Stimulated activated CD8-positive, alpha-beta memory T cell treated with anti-CD3 and anti-CD28 coated beads, Interleukin-4, amount 100 ng/mL, for 4 hours (primary cell): ENCODE data around the gene CD248.
A peak's percentile ranks its signal among the peaks of the same experiment; 100 is the strongest.
"Not testable (repeated sequence)": the region's sequence is repeated elsewhere in the genome, so short reads cannot be mapped to it uniquely, and the experiment has no call there.

Experiments used
- DNase-seq, 2 donors: peaks; one replicate each; pipeline ENCODE4 v3.0.0-alpha.2; 2020; ENCODE audit warnings: low read depth in 2 of 2, low spot score in 1 of 2

CD248 gene

DNA sequence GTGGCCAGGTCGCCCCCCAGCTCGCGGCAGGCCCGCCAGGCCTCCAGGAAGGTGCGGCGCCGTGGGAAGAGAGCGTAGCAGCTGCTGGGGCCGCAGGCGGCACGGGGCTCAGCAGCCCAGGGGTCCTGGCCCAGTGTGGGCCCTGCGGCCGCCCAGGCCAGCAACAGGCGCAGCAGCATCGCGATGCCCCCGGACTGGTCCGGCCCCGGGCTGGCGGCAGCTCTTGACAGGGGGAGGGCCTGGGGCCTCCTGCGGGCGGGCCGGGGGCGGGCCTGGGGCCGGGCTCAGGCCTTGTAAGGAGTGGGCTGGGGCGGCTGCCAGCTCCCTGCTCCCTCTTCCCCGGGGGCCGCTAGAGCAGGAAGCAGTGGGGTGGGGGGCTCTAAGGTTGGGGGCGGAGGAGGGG, at the start of gene CD248:
TSS of gene CD248 (minus strand) at position 196 of the 403 bp plus-strand sequence. CDS start at position 179, 17 bp downstream.
- no peak for DNase-seq

DNA sequence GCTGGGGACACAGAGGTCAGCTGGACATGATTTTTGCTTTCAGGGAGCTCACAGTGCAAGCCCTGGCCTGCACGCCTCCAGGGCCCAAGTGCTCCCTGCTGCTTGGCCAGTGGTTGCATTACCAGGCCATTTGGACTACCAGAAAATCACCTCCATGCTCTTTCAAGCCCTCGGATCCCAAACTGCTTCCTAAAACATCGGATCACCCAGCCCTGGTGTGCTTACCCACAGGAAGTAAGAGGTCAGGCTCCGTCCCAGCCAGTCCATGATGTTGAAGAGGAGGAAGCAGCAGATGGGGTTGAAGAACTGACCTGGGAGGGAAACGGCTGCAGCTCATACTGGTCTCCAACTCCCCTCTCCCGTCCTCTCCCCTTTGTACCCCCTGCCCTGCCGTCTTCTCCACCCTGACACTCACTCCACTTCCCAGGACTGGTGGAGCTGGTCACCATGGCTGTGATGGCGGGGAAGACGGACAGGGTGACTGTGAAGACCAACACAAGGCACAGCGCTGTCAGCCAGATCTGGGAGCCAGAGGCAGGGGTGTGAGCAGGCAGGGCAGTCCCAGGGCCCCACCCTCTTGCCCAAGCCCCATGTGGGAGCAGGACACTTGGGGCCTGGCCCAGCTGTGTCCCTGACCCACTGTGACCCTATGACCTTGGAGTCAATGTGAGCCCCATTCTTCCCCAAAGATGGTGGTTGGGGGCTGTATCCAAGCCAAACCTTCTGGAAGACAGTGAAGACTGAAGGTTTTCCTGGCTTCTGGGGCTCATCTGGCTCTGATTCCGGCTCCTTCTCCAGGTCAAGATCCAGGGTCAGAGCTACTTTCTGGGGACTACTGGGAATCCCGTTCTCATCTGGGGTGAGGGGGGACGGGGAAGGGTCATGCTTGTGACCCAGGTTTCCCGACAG, 49.1 kb upstream of the CD248 start:
- no peak for DNase-seq

GRCh38 chr11:66365166-66365565, 48.3 kb upstream of the CD248 start:
- no peak for DNase-seq

DNA sequence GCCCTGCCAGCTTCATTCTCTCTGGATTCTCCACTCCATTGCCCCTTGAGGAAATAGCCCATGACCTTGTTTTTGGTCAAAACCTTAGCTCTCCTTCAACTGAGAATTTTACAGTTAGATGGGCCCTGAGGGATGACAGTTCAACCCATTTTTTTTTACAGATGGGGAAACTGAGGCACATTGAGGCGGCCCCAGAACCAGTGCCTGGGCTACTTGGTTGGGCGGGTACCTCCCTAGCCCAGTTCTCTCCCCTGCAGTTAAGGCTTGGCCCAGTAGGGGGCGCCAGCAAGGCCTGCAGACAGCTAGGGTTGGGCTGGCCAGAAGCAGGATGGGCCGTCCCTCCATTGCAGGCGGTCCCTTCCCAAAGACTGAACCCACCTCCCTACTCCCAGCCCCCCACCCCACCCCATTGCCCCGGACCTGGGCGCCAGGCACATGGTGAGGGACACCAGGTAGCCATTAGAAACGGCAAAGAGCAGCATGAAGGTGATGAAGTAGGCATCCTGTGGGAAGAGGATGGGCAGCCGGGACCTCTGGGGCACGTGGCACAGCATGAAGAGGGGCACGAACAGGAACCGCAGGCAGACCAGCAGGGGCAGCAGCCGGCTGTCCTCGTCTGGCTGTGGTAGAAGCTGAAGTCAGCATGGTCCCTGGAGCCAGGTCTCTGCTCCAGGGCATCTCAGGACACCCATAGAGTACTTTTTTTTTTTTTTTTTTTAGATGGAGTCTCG, 47.1 kb upstream of the CD248 start:
- peak; percentile 19 to 54 for DNase-seq

DNA sequence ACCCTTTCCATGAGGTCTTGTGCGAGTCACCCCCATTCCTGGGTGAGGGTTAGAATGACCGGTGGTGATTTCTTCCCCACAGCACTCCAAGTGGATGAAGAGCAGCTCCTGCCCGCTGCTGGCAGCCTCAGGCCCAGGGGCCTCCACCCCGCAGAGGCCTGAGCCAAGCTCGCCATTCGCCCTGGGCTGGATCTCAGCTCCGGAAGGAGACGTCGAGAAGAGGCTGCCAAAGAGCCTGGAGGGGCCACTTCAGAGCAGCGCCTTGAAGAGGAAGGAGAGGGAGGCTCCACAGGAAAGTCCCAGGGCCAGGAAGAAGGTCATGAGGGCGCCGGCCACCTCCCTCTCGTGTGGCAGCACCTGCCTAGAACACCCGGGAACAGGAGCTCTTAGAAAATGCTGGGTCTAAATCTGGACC, 46.4 kb upstream of the CD248 start:
- DNase-seq: no peak

- no peak for DNase-seq
Measured at GRCh38 chr11:66362481-66363147, 45.8 kb upstream of the CD248 start.

GRCh38 chr11:66361502-66361941, 44.7 kb upstream of the CD248 start:
- DNase-seq: no peak

DNA sequence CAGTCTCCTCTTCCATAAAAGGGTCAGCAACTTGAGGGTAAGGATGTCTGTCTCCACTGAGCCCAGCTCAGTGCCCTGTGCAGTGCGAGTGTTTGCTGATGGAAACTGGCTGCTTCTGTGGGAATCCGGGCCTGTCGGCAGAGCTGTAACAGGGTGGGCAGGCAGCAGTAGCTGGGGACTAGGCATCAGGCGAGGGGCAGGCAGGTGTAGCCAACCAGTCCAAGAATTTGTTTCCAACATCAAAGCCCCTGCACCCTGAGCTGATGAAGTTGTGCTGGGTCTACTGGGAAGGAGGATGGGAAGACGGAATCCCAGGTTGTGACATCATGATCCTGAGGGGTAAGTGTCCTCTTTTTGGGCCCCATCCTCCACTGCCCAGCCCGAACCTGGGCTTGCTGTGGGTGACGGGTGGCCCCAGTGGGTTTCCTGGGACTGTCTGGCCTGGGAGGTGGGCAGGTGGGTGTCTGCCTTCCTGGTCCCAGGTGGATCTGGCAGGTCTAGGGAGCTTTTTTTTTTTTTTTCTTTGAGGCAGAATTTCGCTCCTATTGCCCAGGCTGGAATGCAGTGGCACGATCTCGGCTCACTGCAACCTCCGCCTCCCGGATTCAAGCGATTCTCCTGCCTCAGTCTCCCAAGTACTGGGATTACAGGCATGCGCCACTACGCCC, 43.7 kb upstream of the CD248 start:
- DNase-seq: no peak

GRCh38 chr11:66359662-66360087, 42.8 kb upstream of the CD248 start:
- no peak for DNase-seq

DNA sequence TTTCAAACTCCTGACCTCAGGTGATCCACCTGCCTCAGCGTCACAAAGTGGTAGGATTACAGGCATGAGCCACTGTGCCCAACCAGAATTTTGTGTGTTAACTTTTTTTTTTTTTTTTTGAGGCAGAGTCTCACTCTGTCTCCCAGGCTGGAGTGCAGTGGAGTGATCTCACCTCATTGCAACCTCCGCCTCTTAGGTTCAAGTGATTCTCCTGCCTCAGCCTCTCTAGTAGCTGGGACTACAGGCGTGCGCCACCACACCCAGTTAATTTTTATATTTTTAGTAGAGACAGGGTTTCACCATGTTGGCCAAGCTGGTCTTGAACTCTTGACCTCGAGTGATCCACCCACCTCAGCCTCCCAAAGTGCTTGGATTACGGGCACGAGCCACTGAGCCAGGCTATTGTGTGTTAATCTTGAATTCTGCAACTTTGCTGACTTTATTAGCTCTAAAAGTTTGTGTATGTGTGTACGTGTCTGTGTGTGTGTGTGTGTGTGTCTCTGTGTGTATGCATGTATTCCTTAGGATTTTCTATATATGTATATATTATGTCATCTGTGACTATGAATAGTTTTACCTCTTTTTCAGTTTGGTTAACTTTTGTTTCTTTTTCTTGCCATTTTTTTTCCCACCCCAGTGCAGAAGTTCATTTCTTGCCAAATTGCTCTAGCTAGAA, 33.9 kb upstream of the CD248 start:
- DNase-seq: not testable (repeated sequence)

GRCh38 chr11:66349084-66349386, 32.2 kb upstream of the CD248 start:
- DNase-seq: no peak

- DNase-seq: peak; percentile 56 to 62
Measured at GRCh38 chr11:66347425-66348276, 30.8 kb upstream of the CD248 start, which contains the start of gene B4GAT1. B4GAT1 (minus strand) TSS chr11:66347629; CDS start chr11:66347545, 84 bp downstream.

- no peak for DNase-seq
Measured at GRCh38 chr11:66346476-66347424, 29.9 kb upstream of the CD248 start.

GRCh38 chr11:66345316-66345649, 28.4 kb upstream of the CD248 start:
- DNase-seq: no peak

DNA sequence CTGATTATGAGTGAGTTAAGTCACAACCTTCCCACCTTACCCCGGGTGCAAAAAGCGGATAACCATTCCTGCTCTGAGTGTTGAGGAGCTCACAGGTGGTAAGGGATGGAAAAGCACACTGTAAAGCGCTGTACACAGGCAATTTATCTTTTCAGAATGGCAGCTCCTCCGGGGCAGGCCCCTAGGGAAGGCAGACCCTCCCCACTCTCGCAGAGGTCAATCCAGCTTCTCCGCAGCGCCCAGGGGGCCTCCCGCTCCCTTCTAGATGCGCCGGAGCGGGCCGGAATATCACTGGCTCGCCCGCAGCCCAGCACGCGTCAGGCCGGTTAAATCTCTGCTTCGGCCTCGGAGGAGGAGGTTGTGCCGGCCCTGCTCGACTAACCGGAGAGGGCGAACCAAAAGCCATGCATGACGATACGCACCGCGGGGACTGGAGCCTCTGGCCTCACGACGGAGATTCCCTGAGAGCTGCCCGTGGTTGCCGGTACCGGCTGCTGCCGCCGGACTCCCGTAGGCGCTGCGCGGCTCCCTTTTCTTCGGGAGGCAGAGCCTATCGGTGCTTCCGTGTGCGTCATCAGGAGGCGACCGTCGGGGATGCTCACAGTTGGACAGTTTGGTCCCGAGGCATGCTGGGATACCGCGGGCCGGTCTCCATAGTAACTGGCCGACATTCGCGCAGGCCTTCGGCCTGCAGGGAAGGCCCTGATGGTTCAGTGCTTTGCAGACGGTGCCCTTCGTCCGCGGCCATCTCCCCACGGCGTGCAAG, 27.9 kb upstream of the CD248 start, which contains the start of gene BRMS1:
TSS of gene BRMS1 (minus strand) at position 555 of the 766 bp plus-strand sequence. CDS start 2,870 bp downstream, outside the sequence.
- DNase-seq: peak; percentile 93 to 95

- no peak for DNase-seq
Measured at GRCh38 chr11:66343176-66343575, 26.3 kb upstream of the CD248 start.

- DNase-seq: no peak
Measured at GRCh38 chr11:66341502-66342126, 24.8 kb upstream of the CD248 start.
